GM19043 (cell line): Measurements from ENCODE around the gene SYT10.
"Not testable (repeated sequence)": the region's sequence is repeated elsewhere in the genome, so short reads cannot be mapped to it uniquely, and the experiment has no call there.

Experiments
- ATAC-seq: cut with Tn5 transposase; IDR thresholded peaks from one replicate; pipeline ENCODE4 v1.9.1; 2021; ENCODE audit warnings: low read depth; ENCODE audit not compliant: unreplicated experiment

Gene SYT10

DNA sequence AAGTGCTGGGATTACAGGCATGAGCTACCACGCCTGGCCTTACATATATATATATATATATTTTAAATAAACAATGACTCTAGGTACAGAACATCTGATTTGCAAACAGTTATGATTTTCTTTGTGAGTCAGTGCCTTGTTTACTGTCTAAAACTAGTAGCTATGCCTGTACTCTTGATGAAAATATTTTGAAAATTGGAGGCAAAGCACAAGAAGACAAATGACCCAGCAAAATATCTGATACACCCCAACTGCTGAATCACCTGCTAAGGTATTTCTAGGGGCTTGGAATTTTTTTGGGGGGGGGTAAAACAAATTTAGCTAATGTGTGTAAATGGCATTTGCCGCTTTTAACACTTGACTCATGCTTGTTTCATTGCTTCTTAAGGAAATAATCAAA, 69.3 kb downstream of the SYT10 start:
- no peak for ATAC-seq

DNA sequence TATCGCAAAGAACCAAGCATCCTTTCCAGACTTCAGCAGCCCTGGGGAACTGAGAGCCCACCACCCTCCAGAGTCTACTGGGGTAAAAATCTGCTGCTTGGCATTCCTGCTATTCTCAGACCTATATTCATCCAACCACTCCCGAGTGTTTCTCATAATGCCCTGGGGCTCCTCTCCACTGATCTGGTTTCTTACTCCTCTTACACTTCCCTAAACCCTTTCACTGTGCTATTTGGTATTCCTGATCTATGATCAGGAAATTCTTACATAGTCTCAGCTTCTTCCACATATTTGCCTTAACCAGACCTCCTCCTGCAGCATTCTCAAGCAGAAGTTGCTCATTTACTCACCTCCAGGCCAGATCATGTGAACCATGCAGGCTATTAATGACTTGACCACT, 82.4 kb downstream of the SYT10 start:
- ATAC-seq, result no peak

DNA sequence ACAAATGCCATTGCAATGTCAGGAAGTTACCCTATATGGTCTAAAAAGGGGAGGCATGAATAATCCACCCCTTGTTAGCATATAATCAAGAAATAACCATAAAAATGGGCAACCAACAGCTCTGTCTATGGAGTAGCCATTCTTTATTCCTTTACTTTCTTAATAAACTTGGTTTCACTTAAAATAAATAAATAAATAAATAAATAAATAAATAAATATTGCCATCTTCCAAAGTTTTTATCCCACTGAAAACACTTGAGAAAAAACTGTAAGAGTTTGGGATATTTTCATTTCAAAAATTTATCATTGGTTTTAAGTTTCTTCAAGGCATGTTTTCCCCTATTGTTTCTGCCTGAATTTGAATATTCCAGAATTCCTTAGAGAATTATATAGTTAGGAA, 89.8 kb downstream of the SYT10 start:
- no peak for ATAC-seq

DNA sequence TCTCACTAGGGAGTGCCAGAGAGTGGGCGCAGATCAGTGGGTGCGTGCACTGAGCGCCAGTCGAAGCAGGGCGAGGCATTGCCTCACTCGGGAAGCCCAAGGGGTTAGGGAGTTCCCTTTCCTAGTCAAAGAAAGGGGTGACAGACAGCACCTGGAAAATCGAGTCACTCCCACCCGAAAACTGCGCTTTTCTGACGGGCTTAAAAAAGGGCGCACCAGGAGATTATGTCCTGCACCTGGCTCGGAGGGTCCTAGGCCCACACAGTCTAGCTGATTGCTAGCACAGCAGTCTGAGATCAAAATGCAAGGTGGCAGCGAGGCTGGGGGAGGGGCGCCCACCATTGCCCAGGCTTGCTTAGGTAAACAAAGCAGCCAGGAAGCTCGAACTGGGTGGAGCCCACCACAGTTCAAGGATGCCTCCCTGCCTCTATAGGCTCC, 107.6 kb downstream of the SYT10 start:
- not testable (repeated sequence) for ATAC-seq

DNA sequence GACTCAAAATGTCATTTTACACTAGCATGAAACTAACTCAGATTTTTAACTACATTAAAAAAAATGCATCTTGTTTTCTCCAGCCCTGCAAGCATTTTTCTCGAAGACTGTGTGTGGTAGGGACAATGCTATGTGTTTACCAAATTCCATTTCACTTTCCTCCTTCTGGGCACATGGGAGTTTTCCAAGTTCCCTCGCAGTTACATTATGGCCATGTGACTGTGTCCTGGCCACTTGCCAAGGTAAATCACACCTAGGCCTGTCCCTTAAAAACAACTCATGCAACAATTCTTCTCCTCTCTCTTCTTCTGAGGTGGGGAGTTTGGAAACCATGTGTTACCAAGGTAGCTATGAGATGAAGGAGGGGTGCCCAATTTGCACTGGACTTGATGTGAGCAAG, 108.7 kb downstream of the SYT10 start:
- no peak for ATAC-seq
